ENCODE results near the gene PRUNE1.

PRUNE1 gene

DNA sequence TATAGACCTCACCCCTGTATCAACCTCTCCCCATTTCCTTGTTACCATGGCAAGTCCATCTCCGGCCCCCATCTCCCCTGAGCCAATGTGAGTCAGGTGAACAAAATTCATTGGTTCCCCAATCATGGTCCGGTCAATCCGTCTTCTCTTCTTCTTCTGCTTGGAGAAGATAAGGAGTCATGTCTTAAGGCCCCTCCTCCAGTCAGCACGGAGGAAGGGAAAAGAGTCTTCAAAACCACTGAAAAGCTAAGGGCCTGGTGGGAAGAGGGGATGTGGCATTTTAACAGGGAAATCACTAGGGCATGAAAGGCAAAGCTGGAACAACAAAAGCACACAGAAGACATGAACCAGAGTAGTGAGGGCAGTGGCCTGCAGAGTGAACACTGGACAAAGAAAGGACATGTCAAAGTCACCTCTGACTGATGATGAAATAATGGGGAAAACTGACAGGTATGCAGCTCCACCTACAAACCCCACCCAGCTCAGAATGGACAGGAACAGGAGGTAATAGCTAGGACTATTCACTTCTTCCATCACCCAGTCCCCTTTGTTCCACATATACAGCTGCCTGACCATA lies 46.8 kb downstream of the PRUNE1 start:
- no peak for DNase-seq

DNA sequence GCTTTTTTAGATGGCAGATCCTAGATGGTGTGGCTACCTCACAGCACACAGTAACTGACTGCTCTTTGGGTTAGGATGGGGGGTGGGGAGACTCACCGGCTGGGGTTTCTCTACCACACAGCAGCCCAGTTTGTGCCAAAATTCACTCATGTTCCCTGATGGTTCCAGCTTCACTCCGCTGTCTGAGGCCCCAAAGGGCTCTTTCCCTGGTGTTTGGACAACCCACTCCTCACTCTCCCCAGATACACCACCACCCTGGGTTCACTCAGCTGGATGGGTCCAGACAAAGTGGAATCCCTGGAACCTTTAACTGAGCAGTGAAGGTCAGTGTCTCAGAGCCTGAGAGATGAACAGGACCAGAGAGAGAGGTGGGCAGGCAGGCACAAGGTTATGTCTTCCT lies 47.3 kb downstream of the PRUNE1 start:
- no peak for DNase-seq

DNA sequence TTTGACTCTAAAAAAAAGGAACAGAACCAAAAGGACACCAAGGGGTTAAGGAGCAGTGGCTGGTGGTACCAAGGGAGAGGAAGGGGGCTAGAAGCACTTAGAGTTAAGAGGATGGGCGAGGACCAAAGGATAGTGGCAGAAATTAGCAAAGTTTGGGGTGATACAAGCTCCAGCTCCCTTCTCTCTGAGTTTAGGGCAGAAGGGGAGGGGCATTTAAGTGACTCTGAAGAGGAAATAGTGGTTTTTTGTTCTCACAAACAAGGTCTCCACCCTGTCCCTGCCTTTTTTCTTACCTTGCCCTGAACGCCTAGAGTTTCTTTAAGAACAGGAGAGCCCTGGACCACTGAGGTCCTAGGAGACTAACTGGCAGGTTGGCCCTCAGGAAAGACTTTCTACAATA lies 47.9 kb downstream of the PRUNE1 start:
- DNase-seq: no peak

GRCh38 chr1:151058692-151059091 lies 50.4 kb downstream of the PRUNE1 start:
- DNase-seq: peak; percentile 79

GRCh38 chr1:151059109-151060006 lies 51.1 kb downstream of the PRUNE1 start, which contains the start of gene CDC42SE1:
Gene CDC42SE1 (minus strand): TSS chr1:151059622. CDS start chr1:151055730, 3,892 bp downstream.
- peak; percentile 92 for DNase-seq

DNA sequence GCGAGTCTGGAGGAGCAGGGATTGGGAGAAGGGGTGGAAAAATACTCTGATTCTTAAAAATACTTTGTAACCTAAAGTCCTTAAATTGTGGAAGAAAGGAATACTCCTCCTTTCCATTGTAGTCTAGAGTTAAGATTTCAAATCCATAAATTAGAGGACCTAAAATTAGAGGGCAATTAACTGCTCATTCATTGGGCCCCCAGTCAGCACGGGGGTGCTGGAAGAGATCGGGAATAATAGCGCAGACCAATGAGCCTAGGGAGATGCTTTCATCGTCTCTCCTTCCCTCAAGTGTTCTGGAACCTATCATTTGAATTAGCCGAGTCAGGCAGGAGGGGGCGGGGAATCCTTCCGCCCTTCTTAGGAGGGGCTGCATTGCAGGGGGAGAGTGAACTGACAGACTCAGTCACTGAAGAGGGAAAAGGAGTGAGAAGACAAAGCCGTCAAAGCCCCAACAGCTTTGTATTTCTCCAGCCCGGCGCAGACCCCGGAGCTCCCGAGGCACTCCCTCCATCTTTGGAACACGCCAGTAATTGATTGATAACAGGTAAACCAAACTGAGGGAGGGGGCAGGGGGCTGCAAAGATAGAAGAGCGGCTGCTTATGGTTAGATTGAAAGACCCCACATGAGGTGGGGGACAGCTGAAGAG lies 51.9 kb downstream of the PRUNE1 start, which contains the start of gene MLLT11:
Gene MLLT11 (plus strand): TSS at position 391 of the 650 bp plus-strand sequence. CDS start 6,828 bp downstream, outside the sequence.
- DNase-seq: peak; percentile 88

DNA sequence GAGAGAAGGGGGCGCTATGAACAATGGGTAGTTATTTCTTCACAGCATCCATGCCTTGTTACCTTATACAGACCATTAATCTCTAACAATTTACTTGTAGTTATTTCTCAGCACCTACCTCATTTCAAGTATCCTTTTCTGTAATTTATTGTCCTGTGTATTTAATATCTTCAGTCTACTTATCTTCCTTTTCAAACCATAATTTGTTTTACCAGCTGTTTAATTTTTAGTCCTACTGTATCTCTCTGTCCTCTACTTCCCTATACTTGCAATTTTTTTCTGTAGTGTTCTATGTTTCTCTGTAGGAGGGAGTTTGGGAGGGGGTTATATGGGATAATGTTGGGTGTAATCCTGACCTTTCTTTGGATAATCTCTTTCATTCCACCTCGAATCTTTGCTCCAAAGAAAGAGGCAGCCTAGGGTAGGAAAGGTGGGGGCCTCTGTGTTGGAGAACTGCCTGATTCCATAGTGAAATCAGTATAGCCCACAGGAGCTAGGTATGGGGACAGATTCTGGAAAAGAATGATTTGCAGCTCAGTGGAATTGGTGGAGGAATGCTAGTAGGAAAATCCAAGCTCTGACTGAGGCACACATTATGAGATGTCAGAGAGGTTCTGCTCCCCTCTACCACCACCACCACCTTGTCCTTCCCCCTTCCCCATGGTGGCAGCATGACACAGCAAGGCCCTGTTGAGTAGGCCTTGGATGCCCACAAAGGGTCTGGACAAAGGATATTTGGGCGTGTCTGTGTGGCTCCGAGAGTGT lies 52.6 kb downstream of the PRUNE1 start:
- DNase-seq: peak; percentile 33

DNA sequence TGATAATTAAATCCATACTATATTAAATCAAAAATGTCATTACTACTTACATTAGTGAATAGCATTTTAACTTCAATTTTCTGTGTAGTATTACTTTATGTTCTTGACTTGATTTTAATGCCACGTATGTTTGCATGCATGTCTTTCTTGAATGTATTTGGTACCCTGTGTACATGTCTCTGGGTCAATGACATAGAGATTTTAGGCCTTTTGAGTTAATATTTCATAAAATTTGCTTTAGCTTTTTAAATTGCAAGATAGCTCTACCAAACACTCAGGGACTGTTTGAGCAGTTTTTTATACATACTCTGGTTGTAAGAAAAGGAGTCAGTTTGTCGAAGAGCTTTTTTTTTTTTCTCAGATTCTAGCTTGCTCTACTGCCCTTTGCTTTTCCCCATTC lies 53.5 kb downstream of the PRUNE1 start:
- DNase-seq: no peak

DNA sequence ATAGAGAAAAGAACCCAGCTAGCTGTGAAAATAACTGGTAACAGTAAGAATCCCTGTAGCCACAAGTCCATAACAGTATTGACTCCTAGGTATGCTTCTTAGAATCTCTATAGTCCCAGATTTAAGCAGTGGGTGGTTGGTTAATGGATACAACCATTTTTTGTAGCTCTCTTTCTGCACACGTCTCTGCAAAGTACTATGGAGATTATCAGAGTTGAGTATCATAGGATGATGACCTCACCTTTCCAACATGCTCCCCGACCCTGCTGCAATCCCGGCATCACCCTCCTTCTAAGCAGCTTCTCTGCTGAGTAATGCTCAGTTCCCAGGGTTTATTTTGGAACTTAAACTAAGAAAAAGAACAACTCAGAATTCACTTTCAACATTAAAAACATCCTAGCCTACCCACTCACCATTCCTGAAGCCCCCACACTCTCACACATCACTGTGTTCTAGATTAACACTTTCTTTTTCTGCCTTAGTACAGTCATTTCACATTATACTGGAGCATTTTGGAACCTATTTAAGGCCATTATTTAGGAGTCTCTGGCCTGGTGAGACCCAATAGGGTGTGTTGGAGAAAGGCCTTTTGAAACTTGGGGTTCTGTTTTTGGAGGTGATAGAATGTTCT lies 54.6 kb downstream of the PRUNE1 start:
- no peak for DNase-seq

GRCh38 chr1:151065089-151065645 lies 56.9 kb downstream of the PRUNE1 start:
- DNase-seq: no peak

DNA sequence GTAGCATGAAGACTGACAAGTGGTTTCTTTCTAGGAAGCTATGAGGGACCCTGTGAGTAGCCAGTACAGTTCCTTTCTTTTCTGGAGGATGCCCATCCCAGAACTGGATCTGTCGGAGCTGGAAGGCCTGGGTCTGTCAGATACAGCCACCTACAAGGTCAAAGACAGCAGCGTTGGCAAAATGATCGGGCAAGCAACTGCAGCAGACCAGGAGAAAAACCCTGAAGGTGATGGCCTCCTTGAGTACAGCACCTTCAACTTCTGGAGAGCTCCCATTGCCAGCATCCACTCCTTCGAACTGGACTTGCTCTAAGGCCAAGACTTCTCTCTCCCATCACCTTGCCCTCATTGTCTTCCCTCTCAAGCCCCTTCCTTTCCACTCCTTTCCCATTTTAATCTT lies 58.9 kb downstream of the PRUNE1 start:
- no peak for DNase-seq

DNA sequence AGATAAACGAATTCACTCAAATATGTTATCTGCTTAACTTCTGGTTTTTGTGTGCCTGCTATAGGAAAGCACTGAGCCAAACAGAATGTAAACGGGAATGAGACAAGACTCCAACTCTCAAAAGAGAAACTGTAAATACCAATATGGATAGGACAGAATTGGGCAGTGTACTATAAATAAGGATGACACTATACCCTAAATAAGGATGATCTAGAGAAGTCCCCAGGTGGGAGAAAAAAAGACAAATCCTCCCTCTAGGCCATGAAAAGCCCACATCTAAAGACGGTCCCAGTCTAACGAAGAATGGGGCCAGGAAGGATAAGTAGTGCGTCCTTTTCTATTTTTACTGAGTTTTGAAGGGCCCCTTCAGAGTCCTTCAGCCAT lies 60.8 kb downstream of the PRUNE1 start:
- no peak for DNase-seq

DNA sequence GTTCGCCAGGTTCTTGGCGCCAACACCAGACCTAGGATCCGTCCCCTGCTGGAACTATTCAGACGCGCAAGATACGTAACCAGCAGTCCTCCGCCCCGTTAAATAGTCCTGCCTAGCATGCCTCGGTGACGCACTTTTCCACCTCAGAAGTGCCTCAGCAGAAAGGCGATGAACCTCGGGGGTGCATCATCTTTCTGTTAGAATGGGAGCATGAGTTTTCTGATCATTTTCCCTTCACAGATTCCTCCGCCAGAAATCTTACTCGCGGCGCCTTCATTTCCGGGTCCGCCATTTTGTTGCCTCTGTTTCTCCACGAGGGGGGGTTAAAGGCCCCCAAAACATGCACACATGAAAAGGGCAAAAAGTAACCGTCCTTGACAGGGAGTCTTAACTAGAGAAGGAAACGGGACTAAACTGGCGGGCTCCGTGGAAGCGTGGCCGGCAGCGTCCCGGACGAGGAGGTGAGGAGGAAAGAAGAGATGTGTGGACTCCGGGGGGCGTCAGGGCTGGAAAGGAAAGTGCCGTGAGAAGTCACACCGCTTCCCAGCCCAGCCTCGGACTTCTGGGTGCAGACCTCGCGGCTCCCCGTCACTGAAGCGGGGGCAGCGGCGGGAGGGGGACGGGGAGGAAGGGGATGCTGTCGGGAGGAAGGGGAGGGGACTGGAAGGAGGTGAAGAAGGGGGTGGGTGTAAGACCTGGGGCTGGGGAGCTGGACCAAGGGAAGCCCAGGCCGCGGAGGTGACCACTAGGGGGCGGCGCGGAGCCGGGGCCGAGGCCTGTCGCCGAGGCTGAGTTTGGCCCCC lies 62.4 kb downstream of the PRUNE1 start, which contains the start of gene GABPB2:
Gene GABPB2 (plus strand): TSS at position 288 of the 803 bp plus-strand sequence. CDS start 17,429 bp downstream, outside the sequence.
- peak; percentile 96 for DNase-seq

- no peak for DNase-seq
Measured at GRCh38 chr1:151072224-151072623, 64.0 kb downstream of the PRUNE1 start.

All from right hindlimb (tissue), 1 donor.